ENCODE data around the gene TRIM61. TPM values are rescaled to one million over a fixed set of nuclear protein-coding genes. Genes with fewer than 3 reads are reported as not detected.

TRIM61 gene
- total RNA-seq, 1 donor from 2014 or later: not detected

DNA sequence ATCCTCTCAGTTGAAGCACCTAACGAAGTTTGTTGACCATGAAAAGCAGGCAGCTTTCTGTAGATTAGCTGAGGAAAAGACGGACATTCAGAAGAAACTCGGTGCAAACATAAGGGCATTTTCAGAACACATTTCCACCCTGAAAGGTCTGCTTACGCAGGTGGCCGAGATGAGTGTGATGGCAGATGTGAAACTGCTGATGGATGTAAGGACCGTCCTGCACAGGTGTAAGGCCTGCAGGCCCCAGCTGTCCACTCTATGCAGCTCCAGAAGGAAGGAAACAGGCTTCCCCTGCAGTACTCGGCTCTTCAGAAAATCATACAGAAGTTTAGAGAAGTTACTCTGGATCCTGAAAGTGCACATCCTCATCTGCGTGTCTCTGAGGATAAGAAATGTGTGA is 33.5 kb upstream of the TRIM61 start:
- H3K4me3 Mint-ChIP-seq (ENCODE audit: unreplicated experiment): no peak overlapping the region
- H3K36me3 Mint-ChIP-seq (ENCODE audit: unreplicated experiment): no peaks in the 10 kb centered on the region
- peak; percentile 42 for DNase-seq (ENCODE audit: extremely low spot score, unreplicated experiment)
- H3K9me3 Mint-ChIP-seq (ENCODE audit: unreplicated experiment): no peaks in the 10 kb centered on the region
- TF ChIP-seq, protein P1, sequence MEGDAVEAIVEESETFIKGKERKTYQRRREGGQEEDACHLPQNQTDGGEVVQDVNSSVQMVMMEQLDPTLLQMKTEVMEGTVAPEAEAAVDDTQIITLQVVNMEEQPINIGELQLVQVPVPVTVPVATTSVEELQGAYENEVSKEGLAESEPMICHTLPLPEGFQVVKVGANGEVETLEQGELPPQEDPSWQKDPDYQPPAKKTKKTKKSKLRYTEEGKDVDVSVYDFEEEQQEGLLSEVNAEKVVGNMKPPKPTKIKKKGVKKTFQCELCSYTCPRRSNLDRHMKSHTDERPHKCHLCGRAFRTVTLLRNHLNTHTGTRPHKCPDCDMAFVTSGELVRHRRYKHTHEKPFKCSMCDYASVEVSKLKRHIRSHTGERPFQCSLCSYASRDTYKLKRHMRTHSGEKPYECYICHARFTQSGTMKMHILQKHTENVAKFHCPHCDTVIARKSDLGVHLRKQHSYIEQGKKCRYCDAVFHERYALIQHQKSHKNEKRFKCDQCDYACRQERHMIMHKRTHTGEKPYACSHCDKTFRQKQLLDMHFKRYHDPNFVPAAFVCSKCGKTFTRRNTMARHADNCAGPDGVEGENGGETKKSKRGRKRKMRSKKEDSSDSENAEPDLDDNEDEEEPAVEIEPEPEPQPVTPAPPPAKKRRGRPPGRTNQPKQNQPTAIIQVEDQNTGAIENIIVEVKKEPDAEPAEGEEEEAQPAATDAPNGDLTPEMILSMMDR (IDR thresholded peaks at IDR 0.05): no peak
- H3K4me1 Mint-ChIP-seq (ENCODE audit: unreplicated experiment): no peaks in the 10 kb centered on the region
- no peak overlapping the region for H3K27ac Mint-ChIP-seq (ENCODE audit: unreplicated experiment)
- H3K27me3 Mint-ChIP-seq (ENCODE audit: unreplicated experiment): peaks cover 2% of the 10 kb centered on the region

DNA sequence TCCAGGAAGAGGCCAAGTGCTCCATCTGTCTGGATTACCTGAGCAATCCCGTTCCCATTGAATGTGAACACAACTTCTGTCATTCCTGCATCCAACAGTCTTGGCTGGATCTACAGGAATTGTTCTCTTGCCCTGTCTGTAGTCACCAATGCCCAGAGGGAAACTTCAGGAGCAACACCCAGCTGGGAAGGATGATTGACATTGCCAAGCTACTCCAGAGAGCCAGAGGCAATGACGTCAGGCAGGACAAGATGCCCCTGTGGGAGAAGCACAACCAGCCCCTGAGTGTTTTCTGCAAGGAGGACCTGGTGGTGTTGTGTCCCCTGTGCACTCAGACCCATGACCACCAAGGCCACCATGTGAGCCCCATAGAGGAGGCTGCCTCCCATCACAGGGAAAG is 33.0 kb upstream of the TRIM61 start:
- no peak overlapping the region for H3K4me3 Mint-ChIP-seq (ENCODE audit: unreplicated experiment)
- DNase-seq (ENCODE audit: extremely low spot score, unreplicated experiment): no peak
- no peaks in the 10 kb centered on the region for H3K9me3 Mint-ChIP-seq (ENCODE audit: unreplicated experiment)
- H3K36me3 Mint-ChIP-seq (ENCODE audit: unreplicated experiment): no peaks in the 10 kb centered on the region
- H3K27ac Mint-ChIP-seq (ENCODE audit: unreplicated experiment): no peak overlapping the region
- no peaks in the 10 kb centered on the region for H3K4me1 Mint-ChIP-seq (ENCODE audit: unreplicated experiment)
- H3K27me3 Mint-ChIP-seq (ENCODE audit: unreplicated experiment): peaks cover 2% of the 10 kb centered on the region
- TF ChIP-seq, protein P1 (IDR thresholded peaks at IDR 0.05): no peak

DNA sequence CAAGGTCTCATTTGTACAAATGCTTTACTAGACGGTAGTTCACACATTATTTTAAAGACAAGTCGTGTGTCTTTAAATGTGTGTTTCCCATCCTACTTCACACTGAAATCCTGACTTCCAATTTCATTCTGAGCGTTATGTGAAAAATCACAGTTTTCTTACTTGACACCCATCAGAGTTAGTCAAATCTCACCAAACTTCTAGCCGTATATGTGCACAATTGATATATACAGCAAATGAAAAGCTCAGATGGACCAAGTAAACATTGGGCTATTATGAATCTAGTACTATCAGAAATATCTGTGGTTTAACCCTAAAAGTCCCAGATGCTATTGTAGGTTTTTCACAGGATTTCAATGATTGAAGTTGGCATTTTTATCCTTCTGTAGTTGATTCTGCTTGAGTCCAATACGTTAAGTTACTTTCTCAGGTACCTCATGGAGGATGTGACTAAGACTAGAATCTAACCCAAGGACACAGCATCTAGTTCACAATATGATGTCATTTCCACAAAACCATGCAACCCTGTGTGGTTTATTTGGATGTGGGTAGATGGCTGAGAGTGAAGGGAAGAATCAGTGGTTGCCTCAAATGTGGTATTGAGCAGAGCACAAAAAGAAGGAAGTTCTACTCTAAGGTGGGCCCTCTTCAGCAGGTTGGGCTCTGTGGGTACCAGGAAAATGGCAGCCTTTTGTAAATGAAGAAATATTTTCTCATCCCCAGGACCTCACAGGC is 32.2 kb upstream of the TRIM61 start:
- TF ChIP-seq, protein P1 (IDR thresholded peaks at IDR 0.05): no peak
- no peak overlapping the region for H3K4me3 Mint-ChIP-seq (ENCODE audit: unreplicated experiment)
- H3K36me3 Mint-ChIP-seq (ENCODE audit: unreplicated experiment): no peaks in the 10 kb centered on the region
- H3K27ac Mint-ChIP-seq (ENCODE audit: unreplicated experiment): no peak overlapping the region
- no peaks in the 10 kb centered on the region for H3K4me1 Mint-ChIP-seq (ENCODE audit: unreplicated experiment)
- DNase-seq (ENCODE audit: extremely low spot score, unreplicated experiment): no peak
- H3K9me3 Mint-ChIP-seq (ENCODE audit: unreplicated experiment): no peaks in the 10 kb centered on the region
- H3K27me3 Mint-ChIP-seq (ENCODE audit: unreplicated experiment): peaks cover 2% of the 10 kb centered on the region

DNA sequence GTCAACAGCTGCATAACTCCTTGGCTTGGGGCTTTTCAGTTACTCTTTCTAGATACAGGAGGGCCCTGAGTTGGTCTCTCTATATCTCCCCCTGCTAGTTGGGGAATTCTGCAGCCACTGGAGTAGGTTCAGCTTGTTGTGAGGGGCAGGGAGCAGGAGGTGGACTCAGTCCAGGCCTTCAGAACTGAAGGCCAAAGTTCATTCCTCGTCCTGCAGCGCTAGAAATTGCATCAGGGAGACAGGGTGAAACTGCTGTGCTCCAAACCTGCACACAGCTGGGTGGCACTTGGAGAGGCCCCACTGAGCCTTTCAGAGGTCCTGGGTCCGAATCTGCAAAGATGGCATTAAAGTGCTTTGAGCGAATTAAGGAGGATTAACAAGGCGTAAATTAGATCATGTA is 29.4 kb upstream of the TRIM61 start:
- H3K9me3 Mint-ChIP-seq (ENCODE audit: unreplicated experiment): no peaks in the 10 kb centered on the region
- TF ChIP-seq, protein P1 (IDR thresholded peaks at IDR 0.05): no peak

DNA sequence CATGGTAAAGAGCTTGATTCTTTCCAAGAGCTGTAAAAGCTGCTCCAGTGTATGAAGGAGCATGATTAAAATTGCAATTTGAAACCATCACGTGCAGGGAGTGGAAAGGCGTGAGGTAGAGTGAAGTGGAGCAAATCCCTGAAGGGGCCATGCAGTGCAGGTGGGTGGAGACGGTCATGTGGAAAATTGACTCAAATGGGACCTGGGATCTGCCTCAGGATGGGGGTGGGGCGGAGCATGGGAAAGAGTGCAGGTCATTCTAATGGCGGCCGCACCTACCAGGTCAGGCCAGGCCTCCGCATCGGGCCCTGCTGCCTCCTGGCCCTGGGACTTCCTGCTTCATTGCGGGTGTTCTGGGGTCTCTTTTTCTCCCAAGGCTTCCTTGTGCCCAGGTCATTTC is 29.0 kb upstream of the TRIM61 start:
- Mint-ChIP-seq H3K27me3 (ENCODE audit: unreplicated experiment) (no peaks in the 10 kb centered on the region), H3K4me1 (ENCODE audit: unreplicated experiment) (no peaks in the 10 kb centered on the region), H3K9me3 (ENCODE audit: unreplicated experiment) (no peaks in the 10 kb centered on the region), H3K36me3 (ENCODE audit: unreplicated experiment) (no peaks in the 10 kb centered on the region), H3K4me3 (ENCODE audit: unreplicated experiment) (no peak overlapping the region), H3K27ac (ENCODE audit: unreplicated experiment) (no peak overlapping the region)
- DNase-seq (ENCODE audit: extremely low spot score, unreplicated experiment): no peak
- TF ChIP-seq, protein P1 (IDR thresholded peaks at IDR 0.05): no peak

More for the DNA sequence above, 29.4 kb upstream of the TRIM61 start:
- no peak for DNase-seq (ENCODE audit: extremely low spot score, unreplicated experiment)
- H3K27ac Mint-ChIP-seq (ENCODE audit: unreplicated experiment): no peak overlapping the region
- no peaks in the 10 kb centered on the region for H3K4me1 Mint-ChIP-seq (ENCODE audit: unreplicated experiment)
- no peaks in the 10 kb centered on the region for H3K27me3 Mint-ChIP-seq (ENCODE audit: unreplicated experiment)
- no peak overlapping the region for H3K4me3 Mint-ChIP-seq (ENCODE audit: unreplicated experiment)
- no peaks in the 10 kb centered on the region for H3K36me3 Mint-ChIP-seq (ENCODE audit: unreplicated experiment)

Measured in osteocyte (in vitro differentiated cells).